Parathyroid adenoma (tissue), 2 donors: Measurements from ENCODE around the gene PNLIPRP3.

Experiments used
- H2AFZ ChIP-seq: fragments of 300-600 bp; sonication (generic); one replicate; pipeline ENCODE4 v1.7.0; 2017; ENCODE audit warnings: antibody characterized with exemption, mild to moderate bottlenecking
- H3K27ac ChIP-seq: fragments of 300-600 bp; sonication (generic); one replicate; pipeline ENCODE4 v1.7.0; 2017
- H3K27me3 ChIP-seq: fragments of 300-600 bp; sonication (generic); one replicate; pipeline ENCODE4 v1.7.0; 2017; ENCODE audit warnings: low read length; ENCODE audit not compliant: control insufficient read depth, insufficient read depth
- H3K36me3 ChIP-seq: fragments of 300-600 bp; sonication (generic); one replicate; pipeline ENCODE4 v1.7.0; 2017; ENCODE audit warnings: low read length; ENCODE audit not compliant: control insufficient read depth, insufficient read depth
- H3K4me1 ChIP-seq: fragments of 300-600 bp; sonication (generic); one replicate; pipeline ENCODE4 v1.7.0; 2017; ENCODE audit warnings: control low read depth
- H3K4me2 ChIP-seq: fragments of 300-600 bp; sonication (generic); one replicate; pipeline ENCODE4 v1.7.0; 2017; ENCODE audit warnings: low read length
- H3K4me3 ChIP-seq: fragments of 300-600 bp; sonication (generic); one replicate; pipeline ENCODE4 v1.7.0; 2017; ENCODE audit warnings: low read depth, low read length
- H3K79me2 ChIP-seq: fragments of 300-600 bp; sonication (generic); one replicate; pipeline ENCODE4 v1.7.0; 2017; ENCODE audit warnings: control low read depth
- H3K9ac ChIP-seq: fragments of 300-600 bp; sonication (generic); one replicate; pipeline ENCODE4 v1.7.0; 2017; ENCODE audit warnings: mild to moderate bottlenecking
- H3K9me3 ChIP-seq: fragments of 300-600 bp; sonication (generic); one replicate; pipeline ENCODE4 v1.7.0; 2017; ENCODE audit warnings: low read length; ENCODE audit not compliant: control insufficient read depth
- TF ChIP-seq, protein P1 (sequence below): fragments of 300-600 bp; sonication (generic); IDR thresholded peaks from one replicate; pipeline ENCODE4 v1.7.0; 2017; ENCODE audit warnings: antibody characterized with exemption, mild to moderate bottlenecking
- donor health status: primary hyperparathyroidism.

The PNLIPRP3 gene

DNA sequence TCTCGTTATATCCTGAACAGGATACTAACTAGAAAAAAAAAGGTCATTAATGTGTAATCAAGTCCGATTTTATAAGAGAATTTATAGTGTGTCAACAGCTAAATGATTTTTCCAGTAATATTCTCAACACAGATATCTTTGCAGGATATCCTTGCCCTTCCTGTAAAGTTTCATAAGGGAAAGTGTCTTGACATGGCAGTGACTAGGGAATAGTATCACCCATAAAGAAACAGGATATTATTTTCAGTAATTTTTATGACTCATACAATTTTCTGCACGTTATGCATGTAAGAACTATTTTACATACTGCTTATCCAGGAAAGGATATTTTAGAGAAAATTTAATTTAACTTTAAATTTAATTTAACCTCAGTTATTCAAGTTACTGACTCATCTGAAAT is 98.6 kb downstream of the PNLIPRP3 start:
- no peaks in the 10 kb centered on the region for H3K27me3 ChIP-seq
- H3K4me1 ChIP-seq = no peaks in the 10 kb centered on the region
- TF ChIP-seq, protein P1, sequence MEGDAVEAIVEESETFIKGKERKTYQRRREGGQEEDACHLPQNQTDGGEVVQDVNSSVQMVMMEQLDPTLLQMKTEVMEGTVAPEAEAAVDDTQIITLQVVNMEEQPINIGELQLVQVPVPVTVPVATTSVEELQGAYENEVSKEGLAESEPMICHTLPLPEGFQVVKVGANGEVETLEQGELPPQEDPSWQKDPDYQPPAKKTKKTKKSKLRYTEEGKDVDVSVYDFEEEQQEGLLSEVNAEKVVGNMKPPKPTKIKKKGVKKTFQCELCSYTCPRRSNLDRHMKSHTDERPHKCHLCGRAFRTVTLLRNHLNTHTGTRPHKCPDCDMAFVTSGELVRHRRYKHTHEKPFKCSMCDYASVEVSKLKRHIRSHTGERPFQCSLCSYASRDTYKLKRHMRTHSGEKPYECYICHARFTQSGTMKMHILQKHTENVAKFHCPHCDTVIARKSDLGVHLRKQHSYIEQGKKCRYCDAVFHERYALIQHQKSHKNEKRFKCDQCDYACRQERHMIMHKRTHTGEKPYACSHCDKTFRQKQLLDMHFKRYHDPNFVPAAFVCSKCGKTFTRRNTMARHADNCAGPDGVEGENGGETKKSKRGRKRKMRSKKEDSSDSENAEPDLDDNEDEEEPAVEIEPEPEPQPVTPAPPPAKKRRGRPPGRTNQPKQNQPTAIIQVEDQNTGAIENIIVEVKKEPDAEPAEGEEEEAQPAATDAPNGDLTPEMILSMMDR = no peak
- no peak overlapping the region for H3K27ac ChIP-seq
- no peak overlapping the region for H3K9ac ChIP-seq
- H2AFZ ChIP-seq = no peak overlapping the region
- H3K4me2 ChIP-seq = no peak overlapping the region
- H3K9me3 ChIP-seq = no peaks in the 10 kb centered on the region
- no peaks in the 10 kb centered on the region for H3K79me2 ChIP-seq
- H3K4me3 ChIP-seq = no peak overlapping the region
- no peaks in the 10 kb centered on the region for H3K36me3 ChIP-seq
